Liver (tissue), 9 donors: Measurements from ENCODE around the gene LDLRAD3. TPM values are rescaled to one million over a fixed set of nuclear protein-coding genes. Genes with fewer than 3 reads are reported as not detected.

Experiments used
- DNase-seq: peaks from one replicate; pipeline ENCODE4 v3.0.0-alpha.2; 2017; ENCODE audit warnings: low spot score
- H3K27ac ChIP-seq, 2 donors: one replicate each; pipeline ENCODE4 v1.7.0; 2013; ENCODE audit warnings: inconsistent platforms in 2 of 2, low read length in 2 of 2, control low read depth in 1 of 2, low read depth in 1 of 2, mild to moderate bottlenecking in 1 of 2
- H3K27me3 ChIP-seq, 4 donors: one replicate each; pipeline versions ENCODE4 v1.6.1 to v1.7.0; 2013; ENCODE audit warnings: low read length in 3 of 4, inconsistent platforms in 1 of 4, mild to moderate bottlenecking in 1 of 4, moderate library complexity in 1 of 4; ENCODE audit not compliant: control insufficient read depth in 4 of 4, insufficient read depth in 4 of 4
- H3K36me3 ChIP-seq, 4 donors: one replicate each; pipeline versions ENCODE4 v1.6.1 to v1.7.0; 2013; ENCODE audit warnings: low read length in 3 of 4, mild to moderate bottlenecking in 3 of 4, low read depth in 1 of 4, moderate library complexity in 1 of 4; ENCODE audit not compliant: control insufficient read depth in 4 of 4, insufficient read depth in 3 of 4
- H3K4me1 ChIP-seq, 4 donors: one replicate each; pipeline versions ENCODE4 v1.6.1 to v1.7.0; 2013; ENCODE audit warnings: low read length in 3 of 4, mild to moderate bottlenecking in 3 of 4, moderate library complexity in 1 of 4; ENCODE audit not compliant: control insufficient read depth in 4 of 4, insufficient read depth in 4 of 4
- H3K4me3 ChIP-seq, 3 donors: one replicate each; pipeline versions ENCODE4 v1.6.1 to v1.7.0; 2013; ENCODE audit warnings: low read length in 3 of 3, control low read depth in 1 of 3, low read depth in 1 of 3, mild to moderate bottlenecking in 1 of 3
- H3K9ac ChIP-seq, 2 donors: one replicate each; pipeline ENCODE4 v1.7.0; 2013; ENCODE audit warnings: low read length in 2 of 2, mild to moderate bottlenecking in 2 of 2, moderate library complexity in 2 of 2, control low read depth in 1 of 2, low read depth in 1 of 2
- H3K9me3 ChIP-seq, 4 donors: one replicate each; pipeline versions ENCODE4 v1.6.1 to v1.7.0; 2013; ENCODE audit warnings: low read length in 3 of 4; ENCODE audit not compliant: control insufficient read depth in 4 of 4
- ATF3 ChIP-seq: IDR thresholded peaks from 2 replicates; pipeline ENCODE4 v1.6.1; 2016; ENCODE audit warnings: antibody characterized with exemption
- EGR1 ChIP-seq, 2 donors: IDR thresholded peaks; 2 replicates each; pipeline ENCODE4 v1.6.1; 2016 to 2018; ENCODE audit warnings: antibody characterized with exemption in 2 of 2, low read depth in 2 of 2
- FOXA1 ChIP-seq: IDR thresholded peaks from 2 replicates; pipeline ENCODE4 v1.6.1; 2016; ENCODE audit warnings: antibody characterized with exemption
- FOXA2 ChIP-seq: IDR thresholded peaks from 2 replicates; pipeline ENCODE4 v1.6.1; 2016; ENCODE audit warnings: antibody characterized with exemption
- HNF4G ChIP-seq: IDR thresholded peaks from 2 replicates; pipeline ENCODE4 v1.6.1; 2016; ENCODE audit warnings: antibody characterized with exemption
- JUND ChIP-seq, 2 donors: IDR thresholded peaks; 2 replicates each; pipeline ENCODE4 v1.6.1; 2016; ENCODE audit warnings: antibody characterized with exemption in 2 of 2
- NR2F2 ChIP-seq: IDR thresholded peaks from 2 replicates; pipeline ENCODE4 v1.6.1; 2016; ENCODE audit warnings: antibody characterized with exemption
- RAD21 ChIP-seq, 2 donors: IDR thresholded peaks; 2 replicates each; pipeline ENCODE4 v1.6.1; 2016; ENCODE audit warnings: antibody characterized with exemption in 2 of 2, mild to moderate bottlenecking in 2 of 2
- RXRA ChIP-seq, 2 donors: IDR thresholded peaks; 2 replicates each; pipeline ENCODE4 v1.6.1; 2017 to 2018; ENCODE audit warnings: antibody characterized with exemption in 2 of 2, mild to moderate bottlenecking in 1 of 2
- SP1 ChIP-seq: IDR thresholded peaks from 2 replicates; pipeline ENCODE4 v1.6.1; 2018; ENCODE audit warnings: antibody characterized with exemption, mild to moderate bottlenecking
- TAF1 ChIP-seq: conservative IDR thresholded peaks from 2 replicates; pipeline ENCODE4 v1.6.1; 2016; ENCODE audit warnings: antibody characterized with exemption, mild to moderate bottlenecking
- YY1 ChIP-seq: IDR thresholded peaks from 2 replicates; pipeline ENCODE4 v1.6.1; 2016; ENCODE audit warnings: antibody characterized with exemption, mild to moderate bottlenecking
- ZBTB33 ChIP-seq: IDR thresholded peaks from 2 replicates; pipeline ENCODE4 v1.6.1; 2016; ENCODE audit warnings: antibody characterized with exemption
- polyA plus RNA-seq, 2 donors: library from polyadenylated mRNA; stranded (reverse) in 1 of 2; unstranded in 1 of 2; fragments of 200-250 nt in 1 of 2; fragments of >200 nt in 1 of 2; fragmentation: Nextera tagmentation in 1 of 2; extraction: Ambion mirVana in 1 of 2; gene quantifications; one replicate each; pipeline versions ENCODE4 v1.2.1 to v1.2.3, GENCODE V29; 2013 to 2015
- total RNA-seq, 2 donors: library from RNA; depleted of rRNA; stranded (reverse); fragments of >200 nt; gene quantifications; one replicate each; pipeline ENCODE4 v1.2.3, GENCODE V29; 2014
- TF ChIP-seq, protein P1 (sequence below): IDR thresholded peaks from 2 replicates; pipeline ENCODE4 v1.6.1; 2016; ENCODE audit warnings: antibody characterized with exemption, mild to moderate bottlenecking
- TF ChIP-seq, protein P2 (sequence below): fragments of 150-350 bp; IDR thresholded peaks from 2 replicates; pipeline ENCODE4 v1.5.1; 2017; ENCODE audit warnings: improper control_type of control experiment, low read depth, low read length; ENCODE audit not compliant: missing input control
- TF ChIP-seq, protein P3 (sequence below): IDR thresholded peaks from 2 replicates; pipeline ENCODE4 v1.6.1; 2016; ENCODE audit warnings: antibody characterized with exemption
- donor health status: healthy.
- donor health status: healthy.
- donor health status: healthy.
- donor health status: healthy.
- donor health status: healthy.

Gene LDLRAD3
- total and polyA plus RNA-seq, 4 donors: 0.75 to 1.3 (median 0.93) TPM

GRCh38 chr11:36237391-36237790 lies 293.5 kb downstream of the LDLRAD3 start:
- H3K4me1 ChIP-seq: no peaks in the 10 kb centered on the region
- H3K9me3 ChIP-seq: no peaks in the 10 kb centered on the region
- DNase-seq: no peak
- H3K27ac ChIP-seq: no peak overlapping the region
- no peak for TF ChIP-seq TAF1
- TF ChIP-seq, protein P1, sequence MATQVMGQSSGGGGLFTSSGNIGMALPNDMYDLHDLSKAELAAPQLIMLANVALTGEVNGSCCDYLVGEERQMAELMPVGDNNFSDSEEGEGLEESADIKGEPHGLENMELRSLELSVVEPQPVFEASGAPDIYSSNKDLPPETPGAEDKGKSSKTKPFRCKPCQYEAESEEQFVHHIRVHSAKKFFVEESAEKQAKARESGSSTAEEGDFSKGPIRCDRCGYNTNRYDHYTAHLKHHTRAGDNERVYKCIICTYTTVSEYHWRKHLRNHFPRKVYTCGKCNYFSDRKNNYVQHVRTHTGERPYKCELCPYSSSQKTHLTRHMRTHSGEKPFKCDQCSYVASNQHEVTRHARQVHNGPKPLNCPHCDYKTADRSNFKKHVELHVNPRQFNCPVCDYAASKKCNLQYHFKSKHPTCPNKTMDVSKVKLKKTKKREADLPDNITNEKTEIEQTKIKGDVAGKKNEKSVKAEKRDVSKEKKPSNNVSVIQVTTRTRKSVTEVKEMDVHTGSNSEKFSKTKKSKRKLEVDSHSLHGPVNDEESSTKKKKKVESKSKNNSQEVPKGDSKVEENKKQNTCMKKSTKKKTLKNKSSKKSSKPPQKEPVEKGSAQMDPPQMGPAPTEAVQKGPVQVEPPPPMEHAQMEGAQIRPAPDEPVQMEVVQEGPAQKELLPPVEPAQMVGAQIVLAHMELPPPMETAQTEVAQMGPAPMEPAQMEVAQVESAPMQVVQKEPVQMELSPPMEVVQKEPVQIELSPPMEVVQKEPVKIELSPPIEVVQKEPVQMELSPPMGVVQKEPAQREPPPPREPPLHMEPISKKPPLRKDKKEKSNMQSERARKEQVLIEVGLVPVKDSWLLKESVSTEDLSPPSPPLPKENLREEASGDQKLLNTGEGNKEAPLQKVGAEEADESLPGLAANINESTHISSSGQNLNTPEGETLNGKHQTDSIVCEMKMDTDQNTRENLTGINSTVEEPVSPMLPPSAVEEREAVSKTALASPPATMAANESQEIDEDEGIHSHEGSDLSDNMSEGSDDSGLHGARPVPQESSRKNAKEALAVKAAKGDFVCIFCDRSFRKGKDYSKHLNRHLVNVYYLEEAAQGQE: no peak
- TF ChIP-seq, protein P2, sequence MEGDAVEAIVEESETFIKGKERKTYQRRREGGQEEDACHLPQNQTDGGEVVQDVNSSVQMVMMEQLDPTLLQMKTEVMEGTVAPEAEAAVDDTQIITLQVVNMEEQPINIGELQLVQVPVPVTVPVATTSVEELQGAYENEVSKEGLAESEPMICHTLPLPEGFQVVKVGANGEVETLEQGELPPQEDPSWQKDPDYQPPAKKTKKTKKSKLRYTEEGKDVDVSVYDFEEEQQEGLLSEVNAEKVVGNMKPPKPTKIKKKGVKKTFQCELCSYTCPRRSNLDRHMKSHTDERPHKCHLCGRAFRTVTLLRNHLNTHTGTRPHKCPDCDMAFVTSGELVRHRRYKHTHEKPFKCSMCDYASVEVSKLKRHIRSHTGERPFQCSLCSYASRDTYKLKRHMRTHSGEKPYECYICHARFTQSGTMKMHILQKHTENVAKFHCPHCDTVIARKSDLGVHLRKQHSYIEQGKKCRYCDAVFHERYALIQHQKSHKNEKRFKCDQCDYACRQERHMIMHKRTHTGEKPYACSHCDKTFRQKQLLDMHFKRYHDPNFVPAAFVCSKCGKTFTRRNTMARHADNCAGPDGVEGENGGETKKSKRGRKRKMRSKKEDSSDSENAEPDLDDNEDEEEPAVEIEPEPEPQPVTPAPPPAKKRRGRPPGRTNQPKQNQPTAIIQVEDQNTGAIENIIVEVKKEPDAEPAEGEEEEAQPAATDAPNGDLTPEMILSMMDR: no peak
- no peak for TF ChIP-seq JUND (IDR thresholded peaks at IDR 0.05)
- TF ChIP-seq YY1: no peak
- TF ChIP-seq ATF3: no peak
- no peak for TF ChIP-seq EGR1 (IDR thresholded peaks at IDR 0.05; ENCODE audit: low read depth in 2 of 2)
- no peak for TF ChIP-seq RXRA (IDR thresholded peaks at IDR 0.05)
- TF ChIP-seq RAD21 (IDR thresholded peaks at IDR 0.05): no peak
- no peak for TF ChIP-seq NR2F2
- TF ChIP-seq FOXA1: no peak
- no peak for TF ChIP-seq FOXA2
- no peak for TF ChIP-seq ZBTB33
- no peak overlapping the region for H3K4me3 ChIP-seq
- H3K9ac ChIP-seq: no peak overlapping the region
- H3K36me3 ChIP-seq: no peaks in the 10 kb centered on the region
- no peaks in the 10 kb centered on the region for H3K27me3 ChIP-seq

GRCh38 chr11:36238036-36238631 lies 294.3 kb downstream of the LDLRAD3 start:
- Histone ChIP-seq H3K36me3 (no peaks in the 10 kb centered on the region), H3K9me3 (no peaks in the 10 kb centered on the region), H3K4me1 (no peaks in the 10 kb centered on the region), H3K9ac (no peak overlapping the region), H3K27ac (no peak overlapping the region), H3K4me3 (no peak overlapping the region), H3K27me3 (no peaks in the 10 kb centered on the region)
- no peak for TF ChIP-seq SP1
- no peak for TF ChIP-seq FOXA2
- TF ChIP-seq, protein P3, sequence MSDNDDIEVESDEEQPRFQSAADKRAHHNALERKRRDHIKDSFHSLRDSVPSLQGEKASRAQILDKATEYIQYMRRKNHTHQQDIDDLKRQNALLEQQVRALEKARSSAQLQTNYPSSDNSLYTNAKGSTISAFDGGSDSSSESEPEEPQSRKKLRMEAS: no peak
- no peak for TF ChIP-seq YY1
- TF ChIP-seq ATF3: no peak
- no peak for TF ChIP-seq ZBTB33
- TF ChIP-seq EGR1 (IDR thresholded peaks at IDR 0.05; ENCODE audit: low read depth in 2 of 2): no peak
- TF ChIP-seq HNF4G: no peak
- TF ChIP-seq, protein P1: no peak
- TF ChIP-seq RXRA (IDR thresholded peaks at IDR 0.05): no peak
- no peak for TF ChIP-seq NR2F2
- no peak for DNase-seq
